Measurements from ENCODE around the gene SLC25A5.
"Not testable (repeated sequence)": the region's sequence is repeated elsewhere in the genome, so short reads cannot be mapped to it uniquely, and the experiment has no call there.

SLC25A5 gene

GRCh38 chrX:119467842-119468550, at the start of gene SLC25A5:
TSS of gene SLC25A5 (plus strand) at chrX:119468444. CDS start at chrX:119468516, 72 bp downstream.
- DNase-seq: peak; percentile 87

GRCh38 chrX:119419146-119419545, 49.1 kb upstream of the SLC25A5 start:
- DNase-seq: no peak

- DNase-seq: no peak
These were observed 48.3 kb upstream of the SLC25A5 start for GRCh38 chrX:119419898-119420297.

GRCh38 chrX:119421016-119421705, 47.1 kb upstream of the SLC25A5 start:
- DNase-seq: no peak

GRCh38 chrX:119423631-119424030, 44.6 kb upstream of the SLC25A5 start:
- DNase-seq: no peak

GRCh38 chrX:119424999-119425398, 43.2 kb upstream of the SLC25A5 start:
- DNase-seq: no peak

GRCh38 chrX:119427024-119427794, 41.0 kb upstream of the SLC25A5 start:
- no peak for DNase-seq

GRCh38 chrX:119427795-119428185, 40.5 kb upstream of the SLC25A5 start:
- no peak for DNase-seq

- no peak for DNase-seq
These were observed 38.8 kb upstream of the SLC25A5 start for GRCh38 chrX:119429471-119429870.

GRCh38 chrX:119441295-119441694, 26.9 kb upstream of the SLC25A5 start:
- DNase-seq: not testable (repeated sequence)

GRCh38 chrX:119442286-119442685, 26.0 kb upstream of the SLC25A5 start:
- DNase-seq: no peak

- DNase-seq: no peak
These were observed 15.0 kb upstream of the SLC25A5 start for GRCh38 chrX:119453202-119453601.

GRCh38 chrX:119455264-119455663, 13.0 kb upstream of the SLC25A5 start:
- DNase-seq: no peak

- no peak for DNase-seq
These were observed 9.1 kb upstream of the SLC25A5 start for GRCh38 chrX:119459181-119459580.

GRCh38 chrX:119465555-119465954, 2.7 kb upstream of the SLC25A5 start:
- no peak for DNase-seq

- DNase-seq: no peak
These were observed 1.3 kb upstream of the SLC25A5 start for GRCh38 chrX:119466970-119467369.

GRCh38 chrX:119467433-119467832, 811 bp upstream of the SLC25A5 start:
- no peak for DNase-seq

- peak; percentile 91 for DNase-seq
These were observed 488 bp downstream of the SLC25A5 start for GRCh38 chrX:119468551-119469312.

- no peak for DNase-seq
These were observed 1.0 kb downstream of the SLC25A5 start for GRCh38 chrX:119469313-119469635.

GRCh38 chrX:119474615-119475388, 6.6 kb downstream of the SLC25A5 start:
- DNase-seq: no peak

GRCh38 chrX:119475389-119476101, 7.3 kb downstream of the SLC25A5 start:
- no peak for DNase-seq

GRCh38 chrX:119477812-119478232, 9.6 kb downstream of the SLC25A5 start:
- no peak for DNase-seq
